GM12801 (cell line): ENCODE data around the gene CBFA2T2.

Experiments
- CTCF ChIP-seq: IDR thresholded peaks from one replicate; pipeline ENCODE4 v1.5.1; 2011; ENCODE audit warnings: control low read depth; ENCODE audit not compliant: insufficient read length; ENCODE audit errors: extremely low read depth

CBFA2T2 gene

GRCh38 chr20:33516882-33517281 lies 27.0 kb downstream of the CBFA2T2 start:
- no peak for TF ChIP-seq CTCF

GRCh38 chr20:33518071-33518470 lies 28.2 kb downstream of the CBFA2T2 start:
- TF ChIP-seq CTCF: no peak

- TF ChIP-seq CTCF: no peak
Measured at GRCh38 chr20:33521461-33521860, 31.6 kb downstream of the CBFA2T2 start.

- no peak for TF ChIP-seq CTCF
Measured at GRCh38 chr20:33522256-33522820, 32.4 kb downstream of the CBFA2T2 start.

- no peak for TF ChIP-seq CTCF
Measured at GRCh38 chr20:33524261-33524660, 34.4 kb downstream of the CBFA2T2 start.

GRCh38 chr20:33526769-33527168 lies 36.9 kb downstream of the CBFA2T2 start:
- TF ChIP-seq CTCF: no peak

- TF ChIP-seq CTCF: no peak
Measured at GRCh38 chr20:33531047-33531877, 41.4 kb downstream of the CBFA2T2 start.
